GM10248 (cell line): ENCODE results near the gene QRSL1.
"Not testable (repeated sequence)": the region's sequence is repeated elsewhere in the genome, so short reads cannot be mapped to it uniquely, and the experiment has no call there.

Experiments used
- CTCF ChIA-PET: fragments of 300-600 bp; sonication (Branson Sonifier 250); formaldehyde crosslinking; extraction: SDS; loops from one replicate; lab custom pipeline; 2021; ENCODE audit warnings: antibody characterized with exemption; lab: Yijun Ruan, JAX
- POLR2A ChIA-PET: fragments of 350-650 bp; sonication (Branson Sonifier 250); formaldehyde crosslinking; extraction: SDS; loops from one replicate; lab custom pipeline; 2020; ENCODE audit warnings: antibody characterized with exemption; lab: Yijun Ruan, JAX
- DNase-seq: peaks from one replicate; pipeline ENCODE4 v3.0.0; 2012; ENCODE audit errors: extremely low spot score
- CTCF ChIP-seq: IDR thresholded peaks from 2 replicates; pipeline ENCODE4 v1.5.1; 2012; ENCODE audit warnings: mild to moderate bottlenecking, low read depth; ENCODE audit errors: extremely low read depth, missing control alignments, control extremely low read depth

The QRSL1 gene

DNA sequence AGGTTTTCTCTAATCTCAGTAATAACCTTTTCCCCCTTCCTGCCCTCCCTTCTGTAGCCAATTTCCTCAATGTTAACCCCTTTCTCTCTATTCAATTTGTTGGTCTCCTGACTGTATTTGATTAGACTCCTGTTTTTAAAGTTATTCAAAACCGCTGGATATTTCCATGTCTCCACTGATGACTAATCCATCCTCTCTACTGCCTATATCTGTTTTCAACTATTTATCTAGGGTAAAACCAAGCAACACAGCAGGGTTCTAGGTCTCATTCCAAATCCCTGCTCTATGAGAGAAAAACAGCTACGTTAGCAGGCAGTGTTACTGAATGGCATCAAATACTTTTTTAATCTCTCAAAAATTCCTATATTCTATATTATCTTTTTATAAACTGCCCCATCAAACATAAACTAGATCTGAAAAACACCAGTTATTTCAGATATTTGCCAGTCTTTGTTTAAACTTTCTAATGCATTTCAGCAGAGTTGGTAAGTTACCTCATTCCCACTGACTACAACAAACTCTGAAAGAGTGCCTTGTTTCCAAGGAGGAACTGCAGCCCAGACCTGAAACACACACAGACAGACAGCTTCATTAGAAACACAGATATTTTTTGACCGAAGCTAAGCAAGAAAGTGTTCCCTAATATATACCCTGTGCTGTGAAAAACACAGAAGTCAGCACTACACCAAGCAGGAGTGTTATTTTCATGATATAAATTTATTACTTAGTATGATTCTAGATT, 8.3 kb upstream of the QRSL1 start:
- DNase-seq, result no peak
- no peak for TF ChIP-seq CTCF
- CTCF ChIA-PET, result interaction anchor here (1.1 to 4.4 kb wide), 6 partner anchors 9 to 177 kb away, joined by 4 to 18 read pairs (median 7); no protein-coding TSS in a partner anchor
- POLR2A ChIA-PET, result interaction anchor here (0.6 kb wide), 1 partner anchor 1578 kb away, joined by 3 read pairs; no protein-coding TSS in a partner anchor

GRCh38 chr6:106622412-106622811, 7.0 kb upstream of the QRSL1 start:
- CTCF ChIA-PET, result interaction anchor here (1.4 to 1.5 kb wide), 2 partner anchors 14 to 357 kb away, joined by 6 to 8 read pairs; no protein-coding TSS in a partner anchor
- no peak for DNase-seq
- no peak for TF ChIP-seq CTCF
- POLR2A ChIA-PET, result no interaction called here

- no peak for DNase-seq
- CTCF ChIA-PET, result interaction anchor here (1.4 kb wide), 1 partner anchor 356 kb away, joined by 6 read pairs; no protein-coding TSS in a partner anchor
- POLR2A ChIA-PET, result no interaction called here
- no peak for TF ChIP-seq CTCF
Observed at GRCh38 chr6:106623039-106623438, 6.3 kb upstream of the QRSL1 start.

DNA sequence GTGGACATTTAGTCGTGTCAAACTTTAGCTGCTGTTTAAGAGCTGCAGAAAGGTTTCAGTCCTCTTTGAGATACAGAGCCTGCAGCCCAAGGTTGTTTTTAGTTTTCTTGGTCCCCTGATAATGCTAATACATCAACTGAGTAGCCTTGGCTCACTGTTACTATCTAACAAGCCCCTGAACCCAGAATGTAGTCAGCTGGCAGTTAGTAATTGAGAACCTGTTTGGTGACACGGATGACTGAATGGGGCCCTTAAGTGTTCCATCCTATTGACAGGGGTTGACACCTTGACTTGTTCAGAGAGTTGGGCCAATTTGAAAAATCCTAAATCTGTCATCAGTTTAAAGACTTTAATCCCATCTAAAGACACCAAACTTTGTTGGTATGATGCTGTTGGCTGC, 2.9 kb upstream of the QRSL1 start:
- TF ChIP-seq CTCF, result no peak
- ChIA-PET CTCF (interaction anchor here (1.2 to 2.5 kb wide), 2 partner anchors 15 to 17 kb away, joined by 3 to 6 read pairs; no protein-coding TSS in a partner anchor), POLR2A (no interaction called here)
- DNase-seq, result no peak

GRCh38 chr6:106627760-106628159, 1.6 kb upstream of the QRSL1 start:
- DNase-seq, POLR2A ChIA-PET: not testable (repeated sequence)
- CTCF ChIA-PET, result interaction anchor here (1.3 to 1.7 kb wide), 2 partner anchors 14 to 19 kb away, joined by 4 to 5 read pairs; no protein-coding TSS in a partner anchor

GRCh38 chr6:106628658-106629102, 698 bp upstream of the QRSL1 start:
- TF ChIP-seq CTCF, result no peak
- ChIA-PET CTCF (interaction anchor here (1.3 to 1.7 kb wide), 2 partner anchors 15 to 20 kb away, joined by 4 to 5 read pairs; no protein-coding TSS in a partner anchor), POLR2A (no interaction called here)
- DNase-seq, result no peak

GRCh38 chr6:106629859-106630163, 433 bp downstream of the QRSL1 start:
- no peak for DNase-seq
- CTCF ChIA-PET, result interaction anchor here (1.0 kb wide), 1 partner anchor 294 kb away, joined by 4 read pairs; no protein-coding TSS in a partner anchor
- POLR2A ChIA-PET, result no interaction called here
- no peak for TF ChIP-seq CTCF
